Keratinocyte (primary cell): Measurements from ENCODE around the gene NXPH3. TPM values are rescaled to one million over a fixed set of nuclear protein-coding genes. Genes with fewer than 3 reads are reported as not detected.
"Not testable (repeated sequence)": the region's sequence is repeated elsewhere in the genome, so short reads cannot be mapped to it uniquely, and the experiment has no call there.

ENCODE experiments used
- DNase-seq: peaks from one replicate; pipeline ENCODE4 v3.0.0-alpha.2; 2011; ENCODE audit warnings: low read depth, missing footprints, low spot score
- FAIRE-seq: peaks from 2 replicates; lab custom pipeline; 2011; peaks lifted over from hg19 to GRCh38; lab: Jason Lieb, UNC
- H2AFZ ChIP-seq: 2 replicates; pipeline ENCODE4 v1.6.0; 2012; ENCODE audit warnings: low read length, control low read depth, inconsistent platforms; ENCODE audit not compliant: control insufficient read depth
- H3K27ac ChIP-seq: 2 replicates; pipeline ENCODE4 v1.5.1; 2011; ENCODE audit warnings: low read length; ENCODE audit not compliant: control insufficient read depth, insufficient read depth
- H3K27me3 ChIP-seq: 3 replicates; pipeline ENCODE4 v1.6.0; 2011; ENCODE audit warnings: low read length; ENCODE audit not compliant: control insufficient read depth, insufficient read depth; ENCODE audit errors: extremely low read depth
- H3K36me3 ChIP-seq, 2 experiments: 2 replicates in 1 of 2; 3 replicates in 1 of 2; pipeline ENCODE4 v1.5.1; 2011; ENCODE audit warnings: low read length in 2 of 2, mild to moderate bottlenecking in 1 of 2; ENCODE audit not compliant: control insufficient read depth in 2 of 2, insufficient read depth in 2 of 2; ENCODE audit errors: extremely low read depth in 1 of 2
- H3K4me1 ChIP-seq: 3 replicates; pipeline ENCODE4 v1.5.1; 2011; ENCODE audit warnings: low read length; ENCODE audit not compliant: control insufficient read depth, insufficient read depth; ENCODE audit errors: extremely low read depth
- H3K4me2 ChIP-seq: 3 replicates; pipeline ENCODE4 v1.6.0; 2011; ENCODE audit warnings: low read depth, low read length; ENCODE audit not compliant: control insufficient read depth, insufficient read depth; ENCODE audit errors: extremely low read depth
- H3K4me3 ChIP-seq, 3 experiments: fragments of 200-600 bp in 1 of 3; sonication (generic) in 1 of 3; 2 replicates in 2 of 3; 3 replicates in 1 of 3; pipeline ENCODE4 v1.5.1; 2011 to 2016; ENCODE audit warnings: low read length in 3 of 3, mild to moderate bottlenecking in 3 of 3, control low read depth in 2 of 3, inconsistent platforms in 1 of 3, low read depth in 1 of 3, mixed read lengths in 1 of 3, mixed run types in 1 of 3, moderate library complexity in 1 of 3; ENCODE audit not compliant: control insufficient read depth in 2 of 3, insufficient read depth in 2 of 3; ENCODE audit errors: extremely low read depth in 1 of 3
- H3K79me2 ChIP-seq: 2 replicates; pipeline ENCODE4 v1.6.0; 2012; ENCODE audit warnings: low read length; ENCODE audit not compliant: control insufficient read depth, insufficient read depth
- H3K9ac ChIP-seq: 3 replicates; pipeline ENCODE4 v1.6.0; 2011; ENCODE audit warnings: low read length; ENCODE audit not compliant: control insufficient read depth, insufficient read depth; ENCODE audit errors: extremely low read depth
- H3K9me1 ChIP-seq: 3 replicates; pipeline ENCODE4 v1.6.0; 2011; ENCODE audit warnings: low read length; ENCODE audit not compliant: control insufficient read depth, insufficient read depth; ENCODE audit errors: extremely low read depth
- H3K9me3 ChIP-seq: 2 replicates; pipeline ENCODE4 v1.5.1; 2012; ENCODE audit warnings: low read depth, low read length; ENCODE audit not compliant: control insufficient read depth
- H4K20me1 ChIP-seq: 3 replicates; pipeline ENCODE4 v1.6.0; 2011; ENCODE audit warnings: low read length; ENCODE audit not compliant: control insufficient read depth, insufficient read depth; ENCODE audit errors: extremely low read depth
- EZH2 ChIP-seq: IDR thresholded peaks from one replicate; pipeline ENCODE4 v1.6.1; 2012; ENCODE audit warnings: inconsistent platforms, mild to moderate bottlenecking, low read length, moderate library complexity
- dilution Hi-C: fragments of 300-500 bp; cut with MboI; formaldehyde crosslinking; loops from one replicate; pipeline ENCODE4 v1.7.0; 2020; ENCODE audit warnings: low sequenced_read_pairs; ENCODE audit not compliant: extremely low pct_ligation_motif_present
- polyA plus RNA-seq, 5 experiments: library from polyadenylated mRNA; depleted of rRNA in 3 of 5; stranded (reverse) in 3 of 5; stranded (forward) in 1 of 5; unstranded in 1 of 5; fragments of >200 nt; gene quantifications; 1 replicate in 1 of 5; 2 replicates in 3 of 5; 3 replicates in 1 of 5; pipeline versions ENCODE4 v1.2.1 to v1.2.3, GENCODE V29; 2011 to 2012; ENCODE audit warnings: missing spikeins in 2 of 5, low read depth in 1 of 5, low replicate concordance in 1 of 5
- TF ChIP-seq, protein P1 (sequence below), 3 experiments: IDR thresholded peaks in 1 of 3; conservative IDR thresholded peaks in 1 of 3; optimal IDR thresholded peaks in 1 of 3; 2 replicates in 2 of 3; 3 replicates in 1 of 3; pipeline versions ENCODE3 to v1.5.1; 2011; ENCODE audit warnings: low read length in 3 of 3, mild to moderate bottlenecking in 3 of 3, moderate library complexity in 2 of 3, control low read depth in 1 of 3, inconsistent platforms in 1 of 3; ENCODE audit not compliant: insufficient read depth in 2 of 3; ENCODE audit errors: extremely low read depth in 1 of 3

NXPH3 gene
- polyA plus RNA-seq, 1 donor (not counting 4 experiments of a cell fraction or from before 2014, with no cell fraction given): 0.12 TPM

DNA sequence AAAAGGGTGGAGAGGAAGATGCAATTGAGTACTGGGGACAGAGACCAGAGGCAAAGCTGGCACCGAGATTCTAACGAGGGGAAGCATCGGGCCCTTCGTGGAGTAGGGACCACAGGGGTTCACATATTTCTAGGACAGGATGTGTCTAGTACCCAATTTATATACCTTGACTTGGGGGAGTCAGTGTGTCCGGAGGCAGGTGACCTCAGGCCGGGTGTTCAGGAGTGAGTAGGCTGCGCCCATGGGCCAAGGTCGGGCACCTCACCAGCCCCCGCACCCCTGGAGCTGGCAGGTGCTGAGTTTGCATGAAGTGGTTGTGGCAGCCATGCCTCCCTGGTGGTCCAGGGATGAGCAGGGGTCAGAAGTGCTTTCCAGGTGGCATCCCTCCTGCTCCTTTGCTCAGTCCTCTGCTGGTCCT lies 8.6 kb upstream of the NXPH3 start:
- no peaks in the 10 kb centered on the region for H3K9me1 ChIP-seq
- H3K27ac ChIP-seq: no peak overlapping the region
- no peak for FAIRE-seq

DNA sequence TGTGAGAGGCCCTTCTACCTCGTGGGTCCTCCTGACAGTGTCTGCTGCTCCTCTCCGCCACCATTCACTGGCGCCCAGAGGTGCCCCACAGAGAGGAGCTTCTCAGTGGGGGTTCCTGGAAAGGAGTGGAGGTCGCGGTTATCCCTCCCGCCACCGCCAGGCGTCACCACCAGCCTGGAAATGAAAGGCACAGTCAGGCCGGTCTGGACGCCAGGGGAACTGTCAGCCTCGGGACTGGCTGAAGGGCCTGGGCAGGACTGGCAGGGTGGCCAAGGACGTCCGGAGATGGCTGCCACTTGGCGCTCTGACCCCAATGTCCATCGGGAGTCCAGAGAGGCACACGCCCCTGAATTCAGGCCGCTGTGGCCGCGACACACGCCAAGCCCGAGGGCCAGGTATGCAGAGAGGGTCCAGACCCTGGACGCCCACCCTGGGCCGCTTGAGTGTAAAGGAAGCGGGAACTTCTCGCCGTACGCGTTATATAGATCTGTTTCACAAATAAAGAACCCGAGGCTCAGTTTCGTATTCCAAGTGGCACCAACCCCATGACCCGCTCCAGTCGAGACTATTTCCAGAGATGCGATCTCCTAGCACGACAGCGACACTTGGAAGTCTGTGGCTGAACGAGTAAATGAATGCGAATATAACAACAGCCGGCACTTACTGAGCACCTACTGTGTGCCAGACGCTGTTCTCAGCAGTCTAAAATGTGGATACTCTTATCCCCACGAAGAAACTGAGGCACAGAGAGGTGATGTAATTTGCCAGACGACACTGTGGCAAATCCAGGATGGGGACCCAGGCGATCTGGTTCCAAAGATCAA lies 7.6 kb upstream of the NXPH3 start:
- FAIRE-seq (peak; percentile 29), DNase-seq (no peak)
- TF ChIP-seq, protein P1, sequence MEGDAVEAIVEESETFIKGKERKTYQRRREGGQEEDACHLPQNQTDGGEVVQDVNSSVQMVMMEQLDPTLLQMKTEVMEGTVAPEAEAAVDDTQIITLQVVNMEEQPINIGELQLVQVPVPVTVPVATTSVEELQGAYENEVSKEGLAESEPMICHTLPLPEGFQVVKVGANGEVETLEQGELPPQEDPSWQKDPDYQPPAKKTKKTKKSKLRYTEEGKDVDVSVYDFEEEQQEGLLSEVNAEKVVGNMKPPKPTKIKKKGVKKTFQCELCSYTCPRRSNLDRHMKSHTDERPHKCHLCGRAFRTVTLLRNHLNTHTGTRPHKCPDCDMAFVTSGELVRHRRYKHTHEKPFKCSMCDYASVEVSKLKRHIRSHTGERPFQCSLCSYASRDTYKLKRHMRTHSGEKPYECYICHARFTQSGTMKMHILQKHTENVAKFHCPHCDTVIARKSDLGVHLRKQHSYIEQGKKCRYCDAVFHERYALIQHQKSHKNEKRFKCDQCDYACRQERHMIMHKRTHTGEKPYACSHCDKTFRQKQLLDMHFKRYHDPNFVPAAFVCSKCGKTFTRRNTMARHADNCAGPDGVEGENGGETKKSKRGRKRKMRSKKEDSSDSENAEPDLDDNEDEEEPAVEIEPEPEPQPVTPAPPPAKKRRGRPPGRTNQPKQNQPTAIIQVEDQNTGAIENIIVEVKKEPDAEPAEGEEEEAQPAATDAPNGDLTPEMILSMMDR (optimal IDR thresholded peaks at IDR 0.05 in 1 of 3, IDR thresholded peaks at IDR 0.05 in 1 of 3, conservative IDR thresholded peaks at IDR 0.05 in 1 of 3; ENCODE audit: extremely low read depth in 1 of 3, insufficient read depth in 2 of 3, low read length in 3 of 3): peak; percentile 76 to 94 (median 93)
- TF ChIP-seq EZH2: no peak
- H4K20me1 ChIP-seq: no peaks in the 10 kb centered on the region
- no peak overlapping the region for H3K27ac ChIP-seq
- H3K9me1 ChIP-seq: no peaks in the 10 kb centered on the region
- H3K9ac ChIP-seq: peak overlapping the region; percentile 44
- H3K27me3 ChIP-seq: peaks cover 30% of the 10 kb centered on the region
- H3K4me1 ChIP-seq: peaks cover 9% of the 10 kb centered on the region
- no peaks in the 10 kb centered on the region for H3K9me3 ChIP-seq
- H2AFZ ChIP-seq: peak overlapping the region; percentile 95
- peak overlapping the region; percentile 95 for H3K4me2 ChIP-seq
- H3K36me3 ChIP-seq: no peaks in the 10 kb centered on the region
- H3K79me2 ChIP-seq: no peaks in the 10 kb centered on the region
- dilution Hi-C loops: no loop called here
- H3K4me3 ChIP-seq: peak overlapping the region; percentile 30 to 70 (median 62)

More for the DNA sequence above, 8.6 kb upstream of the NXPH3 start:
- DNase-seq: no peak
- Histone ChIP-seq H3K27me3 (peaks cover 21% of the 10 kb centered on the region), H3K9ac (no peak overlapping the region), H2AFZ (no peak overlapping the region), H3K4me3 (no peak overlapping the region), H3K9me3 (no peaks in the 10 kb centered on the region), H3K36me3 (no peaks in the 10 kb centered on the region), H4K20me1 (no peaks in the 10 kb centered on the region), H3K79me2 (no peaks in the 10 kb centered on the region), H3K4me2 (no peak overlapping the region), H3K4me1 (peaks cover 9% of the 10 kb centered on the region)
- no peak for TF ChIP-seq EZH2
- TF ChIP-seq, protein P1 (optimal IDR thresholded peaks at IDR 0.05 in 1 of 3, IDR thresholded peaks at IDR 0.05 in 1 of 3, conservative IDR thresholded peaks at IDR 0.05 in 1 of 3; ENCODE audit: extremely low read depth in 1 of 3, insufficient read depth in 2 of 3, low read length in 3 of 3): no peak
- dilution Hi-C loops: no loop called here

DNA sequence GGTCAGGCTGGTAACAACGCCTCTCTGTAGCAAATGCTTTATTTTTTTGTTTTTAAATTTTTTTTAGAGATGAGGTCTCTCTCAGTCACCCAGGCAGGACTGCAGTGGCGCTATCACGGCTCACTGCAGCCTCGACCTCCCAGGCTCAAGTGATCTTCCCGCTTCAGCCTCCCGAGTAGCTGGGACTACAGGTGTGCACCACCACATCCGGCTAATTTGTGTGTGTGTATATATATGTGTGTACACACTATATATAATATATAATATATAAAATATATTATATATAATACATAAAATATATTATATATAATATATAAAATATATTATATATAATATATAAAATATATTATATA lies 7.0 kb upstream of the NXPH3 start:
- H4K20me1 ChIP-seq, DNase-seq, dilution Hi-C loops, H2AFZ ChIP-seq, H3K9ac ChIP-seq, H3K36me3 ChIP-seq, H3K79me2 ChIP-seq, H3K27ac ChIP-seq, H3K4me3 ChIP-seq, FAIRE-seq, H3K4me1 ChIP-seq, H3K9me3 ChIP-seq, H3K9me1 ChIP-seq: not testable (repeated sequence)
- peak overlapping the region; percentile 95 for H3K4me2 ChIP-seq
- peaks cover 31% of the 10 kb centered on the region for H3K27me3 ChIP-seq
